GM18498 (cell line): ENCODE measurements around the gene NECTIN3.

ENCODE experiments used
- ATAC-seq: cut with Tn5 transposase; IDR thresholded peaks from one replicate; pipeline ENCODE4 v1.9.1; 2021; ENCODE audit warnings: mild to moderate bottlenecking, moderate library complexity; ENCODE audit not compliant: unreplicated experiment

Gene NECTIN3

DNA sequence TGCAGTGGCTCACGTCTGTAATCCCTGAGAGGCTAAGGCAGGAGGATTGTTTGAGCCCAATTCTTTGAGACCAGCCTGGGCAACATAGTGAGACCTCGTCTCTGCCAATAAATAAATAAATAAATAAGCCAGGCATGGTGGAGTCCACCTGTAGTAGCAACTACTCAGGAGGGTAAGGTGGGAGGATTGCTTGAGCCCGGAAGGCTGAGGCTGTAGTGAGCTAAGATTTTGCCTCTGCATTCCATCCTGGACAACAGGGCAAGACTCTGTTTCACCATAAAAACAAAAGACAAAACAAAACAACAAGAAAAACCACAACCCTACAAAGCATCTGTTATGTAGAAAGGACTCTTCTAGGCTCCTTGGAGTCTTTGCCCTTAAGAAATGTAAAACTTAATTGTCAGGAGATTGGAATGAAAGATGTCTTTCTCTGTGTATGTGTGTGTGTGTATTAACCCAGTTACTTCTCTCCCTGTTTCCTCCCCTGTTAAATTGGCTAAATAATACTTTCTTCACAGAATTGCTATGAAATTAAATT, 9.5 kb downstream of the NECTIN3 start:
- ATAC-seq, result no peak

DNA sequence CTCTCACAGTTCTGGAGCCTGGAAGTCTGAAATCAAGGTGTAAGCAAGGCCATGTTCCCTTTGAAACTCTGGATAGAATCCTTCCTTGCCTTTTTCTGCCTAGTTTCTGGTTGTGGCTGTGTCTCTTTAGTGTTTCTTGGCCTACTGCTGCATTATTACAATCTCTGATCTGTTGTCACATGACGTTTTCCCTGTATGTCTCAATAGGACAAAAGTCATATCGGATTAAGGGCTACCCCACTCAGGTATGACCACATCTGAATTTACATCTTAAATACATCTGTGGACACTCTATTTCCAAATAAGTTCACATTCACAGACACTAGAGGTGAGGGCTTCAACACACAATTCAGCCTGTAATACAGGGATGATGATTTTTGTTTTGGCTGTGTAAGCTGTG, 13.3 kb downstream of the NECTIN3 start:
- no peak for ATAC-seq

DNA sequence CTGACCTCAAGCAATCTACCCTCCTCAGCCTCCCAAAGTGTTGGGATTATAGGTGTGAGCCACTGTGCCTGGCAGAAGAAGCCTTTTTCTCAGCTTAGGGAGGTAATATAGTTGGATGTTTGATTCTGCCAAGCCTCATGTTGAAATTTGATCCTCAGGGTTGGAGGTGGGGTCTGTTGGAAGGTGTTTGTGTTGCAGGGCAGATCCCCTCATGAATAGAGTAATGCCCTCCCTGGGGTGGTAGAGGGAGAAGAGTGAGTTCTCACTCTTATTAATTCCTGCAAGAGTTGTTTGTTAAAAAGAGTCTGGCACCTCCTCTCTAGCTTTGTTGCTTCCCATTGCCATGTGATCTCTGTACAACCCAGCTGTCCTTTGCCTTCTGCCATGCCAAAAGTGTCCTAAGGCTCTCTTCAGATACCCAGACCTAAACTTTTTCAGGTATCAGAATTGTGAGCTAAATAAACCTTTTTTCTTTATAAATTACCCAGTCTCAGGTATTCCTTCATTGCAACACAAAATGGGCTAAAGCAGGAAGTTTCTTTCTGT, 16.4 kb downstream of the NECTIN3 start:
- ATAC-seq, result no peak

DNA sequence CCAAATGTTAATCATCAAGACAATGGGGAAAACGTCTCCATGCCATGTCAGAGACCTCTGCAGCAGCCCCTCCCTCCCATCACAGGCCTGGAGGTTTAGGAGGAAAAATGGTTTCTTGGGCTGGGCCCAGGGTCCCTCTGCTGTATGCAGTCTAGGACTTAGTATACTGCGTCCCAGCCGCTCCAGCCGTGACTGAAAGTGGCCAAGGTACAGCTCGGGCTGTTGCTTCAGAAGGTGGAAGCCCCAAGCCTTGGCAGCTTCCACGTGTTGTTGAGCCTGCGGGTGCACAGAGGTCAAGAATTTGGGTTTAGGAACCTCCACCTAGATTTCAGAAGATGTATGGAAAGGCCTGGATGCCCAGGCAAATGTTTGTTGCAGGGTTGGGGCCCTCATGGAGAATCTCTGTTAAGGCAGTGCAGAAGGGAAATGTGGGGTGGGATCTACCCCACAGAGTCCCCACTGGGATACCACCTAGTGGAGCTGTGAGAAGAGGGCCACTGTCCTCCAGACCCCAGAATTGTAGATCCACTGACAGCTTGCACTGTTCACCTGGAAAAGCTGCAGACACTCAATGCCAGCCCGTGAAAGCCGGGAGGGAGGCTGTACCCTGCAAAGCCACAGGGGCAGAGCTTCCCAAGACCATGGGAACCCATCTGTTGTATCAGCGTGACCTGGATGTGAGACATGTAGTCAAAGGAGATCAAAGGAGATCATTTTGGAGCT, 25.0 kb downstream of the NECTIN3 start:
- no peak for ATAC-seq

DNA sequence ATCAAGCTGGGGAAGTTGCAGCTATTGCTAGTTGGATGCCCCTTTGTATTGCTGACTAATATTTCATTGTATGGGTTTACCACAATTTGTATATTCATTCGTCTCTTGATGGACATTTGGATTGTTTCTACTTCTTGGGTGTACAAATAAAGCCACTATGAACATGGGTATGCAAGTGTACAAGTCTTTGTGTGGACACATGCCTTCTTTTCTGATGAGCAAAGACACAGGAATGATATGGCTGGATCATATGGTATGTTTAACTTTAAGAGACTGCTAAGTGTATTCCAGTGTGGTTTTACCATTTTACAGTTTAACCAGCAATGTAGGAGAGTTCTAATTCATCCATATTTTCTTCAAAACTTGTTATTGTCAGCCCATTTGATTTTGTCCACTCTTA, 32.2 kb downstream of the NECTIN3 start:
- no peak for ATAC-seq

DNA sequence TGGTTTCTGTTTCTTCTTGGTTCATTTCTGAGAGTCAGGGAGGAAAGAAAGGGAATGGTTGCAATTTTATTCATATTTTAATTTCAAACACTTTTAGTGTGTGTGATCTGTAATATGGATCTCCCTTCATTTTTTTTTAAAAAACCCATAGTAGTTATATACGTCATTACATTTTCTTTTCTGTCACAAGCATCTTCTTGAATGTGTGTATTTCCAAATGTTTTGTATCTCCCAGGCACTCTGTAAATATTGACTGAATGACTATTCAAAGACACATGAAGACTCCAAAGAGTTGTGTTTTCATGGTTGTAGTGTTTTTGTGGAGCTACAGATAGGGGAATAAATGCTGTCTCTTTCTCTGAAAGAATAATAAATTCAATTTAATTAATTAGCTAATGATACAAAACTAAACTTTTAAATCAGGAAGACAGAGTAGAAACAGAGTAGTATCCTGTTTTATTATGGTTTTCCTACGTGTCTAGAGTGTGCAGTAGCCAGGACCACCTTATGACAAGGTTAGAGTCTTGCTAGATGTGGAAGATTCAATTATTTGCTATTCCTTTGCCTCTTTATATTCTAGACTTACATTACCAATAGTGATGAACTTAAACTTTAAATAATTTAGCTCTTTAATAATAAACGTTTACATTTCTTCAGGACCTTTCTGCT, 35.5 kb downstream of the NECTIN3 start:
- ATAC-seq, result no peak

DNA sequence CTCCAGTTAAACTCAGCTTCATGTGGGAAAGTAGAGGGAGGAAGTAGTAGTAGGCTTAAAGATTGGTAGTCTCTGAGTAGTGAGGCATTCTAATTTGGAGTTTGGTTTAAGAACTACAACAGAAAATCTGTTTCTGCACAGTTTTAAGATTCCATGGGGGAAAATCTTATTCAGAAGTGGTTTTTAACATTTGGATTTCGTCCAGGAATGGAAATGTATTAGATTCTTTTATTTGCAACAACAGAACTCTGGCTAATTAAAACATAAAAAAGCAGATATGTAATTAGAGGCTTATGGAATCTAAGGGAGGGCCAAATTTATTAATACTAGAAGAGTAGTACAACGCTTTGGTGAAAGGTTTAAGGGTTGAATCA, 36.0 kb downstream of the NECTIN3 start:
- no peak for ATAC-seq

DNA sequence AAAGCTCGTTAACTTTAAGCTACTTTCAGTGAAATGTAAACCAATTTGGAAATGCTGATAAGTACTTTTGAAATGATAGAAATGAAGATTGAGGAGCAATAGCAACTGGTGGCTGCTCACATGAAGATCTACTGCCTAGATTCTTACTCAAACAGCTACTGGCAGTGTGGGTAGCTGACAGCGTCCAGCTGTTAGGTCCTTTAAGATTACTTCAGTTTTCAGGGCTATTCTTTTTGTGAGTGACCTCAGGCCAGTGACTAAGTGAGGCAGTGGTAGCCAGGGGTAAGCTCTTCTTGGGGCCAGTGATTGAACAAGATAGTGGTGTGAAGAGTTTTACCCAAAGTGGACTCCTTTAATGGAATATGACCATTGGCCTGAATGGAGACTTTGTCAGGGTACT, 41.3 kb downstream of the NECTIN3 start:
- no peak for ATAC-seq

DNA sequence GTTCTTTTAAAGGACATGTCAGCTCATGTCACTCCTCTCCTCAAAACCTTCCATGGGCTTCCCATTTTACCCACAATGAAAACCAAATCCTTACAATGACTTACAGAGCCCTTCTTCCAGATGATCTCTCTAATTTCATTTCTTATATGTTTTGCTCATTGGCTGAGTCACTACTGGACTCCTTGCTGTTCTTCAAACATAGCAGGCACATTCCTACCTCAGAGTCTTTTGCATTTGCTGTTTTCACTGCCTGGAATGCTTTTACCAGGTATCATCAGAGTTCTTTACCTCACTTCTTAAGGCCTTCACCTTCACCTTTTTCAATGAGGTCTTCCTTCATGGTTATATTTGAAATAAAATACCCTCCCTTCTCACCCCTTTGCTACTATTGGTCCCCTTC, 57.3 kb downstream of the NECTIN3 start:
- no peak for ATAC-seq

DNA sequence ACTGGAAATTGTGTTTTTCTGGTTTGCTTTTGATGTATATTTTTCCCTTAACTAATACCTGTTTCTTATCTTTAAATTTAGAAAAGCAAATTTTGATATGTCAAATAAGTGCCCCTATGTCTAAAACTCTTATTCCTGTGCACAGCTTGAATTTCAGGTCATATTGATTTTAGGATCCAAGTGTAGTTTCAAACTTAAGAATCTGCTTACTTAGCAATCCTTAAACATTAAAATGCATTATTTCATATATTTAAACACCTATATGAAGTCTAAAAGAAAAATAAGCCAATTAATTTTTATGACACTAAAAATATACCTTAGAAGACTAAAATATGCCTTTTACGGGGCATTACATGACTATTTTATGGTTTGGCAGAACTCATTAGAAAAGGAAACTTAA, 59.2 kb downstream of the NECTIN3 start:
- no peak for ATAC-seq

DNA sequence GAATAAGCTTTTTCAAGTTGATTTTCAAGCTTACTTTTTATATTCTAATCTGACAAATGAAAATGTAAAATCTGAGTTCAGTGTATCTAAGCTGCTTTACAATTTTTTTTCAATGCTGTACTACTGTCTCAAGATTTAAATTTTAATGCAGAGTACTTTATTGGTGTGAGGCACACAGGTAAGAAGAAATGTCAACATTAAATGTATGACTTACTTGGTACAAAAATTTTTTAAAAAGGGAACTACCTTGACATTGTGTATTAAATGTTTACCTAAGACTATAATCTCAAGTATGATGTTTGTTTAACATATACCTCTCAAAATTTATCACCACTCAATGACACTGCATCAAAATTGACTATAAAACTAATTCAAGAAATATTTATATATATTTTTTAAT, 62.7 kb downstream of the NECTIN3 start:
- no peak for ATAC-seq

DNA sequence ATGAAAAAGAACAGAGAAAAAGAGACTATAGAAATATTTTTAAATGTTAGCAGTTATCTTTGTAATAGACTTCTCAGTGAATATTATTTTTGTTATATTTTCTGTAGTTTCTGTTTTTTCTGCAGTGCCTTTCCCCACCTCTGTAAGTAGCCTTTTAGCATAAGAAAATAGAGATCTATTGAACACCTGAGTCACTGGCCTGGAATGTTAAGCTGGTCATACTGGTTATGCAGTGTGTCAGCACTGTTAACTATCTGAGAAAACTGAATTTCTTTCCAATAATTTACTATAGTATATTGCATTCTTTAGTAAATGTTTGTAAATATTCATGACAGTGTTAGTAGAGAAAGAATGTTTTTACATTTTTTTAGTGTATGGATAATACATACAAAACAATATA, 79.8 kb downstream of the NECTIN3 start:
- no peak for ATAC-seq

DNA sequence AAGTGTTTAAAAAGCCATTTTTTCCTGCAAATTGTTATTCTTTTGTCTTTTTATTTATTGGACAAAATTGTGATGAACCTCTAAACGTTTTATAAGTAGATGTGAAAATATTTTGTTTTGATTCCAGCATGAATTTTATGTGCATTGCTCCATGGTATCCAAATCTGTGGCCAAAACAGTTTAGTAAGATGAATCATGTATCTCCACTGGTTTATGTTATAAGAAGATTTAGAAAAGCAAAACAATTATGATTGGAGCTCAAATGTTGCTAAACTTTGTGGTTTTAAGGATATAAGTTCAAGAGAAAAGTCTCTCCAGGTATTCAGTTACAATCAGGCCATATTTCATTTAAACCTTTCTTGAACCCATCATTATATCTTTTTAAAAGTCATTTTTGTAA, 80.9 kb downstream of the NECTIN3 start:
- no peak for ATAC-seq

DNA sequence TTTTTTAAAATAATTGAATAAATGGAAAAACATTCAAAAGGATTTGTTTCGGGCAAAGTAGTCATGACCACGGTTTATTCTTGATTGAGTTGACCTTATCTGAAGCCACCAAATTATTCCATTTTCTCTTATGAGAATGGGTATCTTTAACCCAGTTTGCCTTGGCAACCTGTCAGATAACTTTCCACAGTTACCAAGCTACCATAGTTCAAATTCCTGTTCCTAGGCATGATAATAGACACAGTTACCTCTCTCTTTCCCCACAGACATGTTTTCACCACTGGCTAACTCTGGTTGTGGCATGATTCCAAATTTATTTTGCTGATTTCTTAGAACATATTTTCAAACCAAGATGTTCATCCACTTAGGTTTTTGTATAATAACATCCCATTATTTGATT, 84.9 kb downstream of the NECTIN3 start:
- ATAC-seq, result no peak

DNA sequence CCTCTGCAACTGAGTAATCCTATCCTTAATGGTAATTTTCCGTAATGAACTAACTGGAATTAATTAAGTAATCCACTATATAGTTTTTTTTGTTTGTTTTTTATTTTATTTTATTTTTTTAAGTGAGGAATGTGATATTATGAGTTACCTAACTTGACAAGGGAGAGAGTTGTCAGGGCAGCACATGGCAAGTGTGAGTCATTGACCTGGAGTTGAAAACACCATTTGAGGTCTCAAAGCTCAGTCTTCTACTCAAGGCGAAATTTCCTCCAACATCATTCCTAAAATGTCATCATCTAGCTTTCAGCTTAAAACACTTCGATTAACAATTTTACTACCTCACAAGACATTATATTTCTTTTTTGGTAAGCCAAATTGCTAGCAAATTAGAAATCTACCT, 87.8 kb downstream of the NECTIN3 start:
- ATAC-seq, result no peak

DNA sequence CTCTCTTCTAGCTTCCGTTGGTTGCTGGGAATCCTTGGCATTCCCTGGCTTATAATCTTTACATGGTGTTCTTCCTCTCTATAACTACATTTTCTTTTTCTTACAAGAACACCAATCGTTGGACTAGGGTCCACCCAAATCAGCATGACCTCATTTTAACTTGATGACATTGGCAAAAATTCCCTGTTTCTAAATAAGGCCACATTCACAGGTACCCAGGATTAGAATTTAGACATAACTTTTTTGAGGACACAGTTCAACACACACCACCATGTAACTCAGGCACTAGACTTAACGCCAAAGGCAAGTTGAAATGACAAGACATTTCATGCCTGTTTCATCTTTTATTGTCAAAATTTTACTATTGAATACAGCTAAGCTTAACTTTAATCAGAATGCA, 93.0 kb downstream of the NECTIN3 start:
- ATAC-seq, result no peak

DNA sequence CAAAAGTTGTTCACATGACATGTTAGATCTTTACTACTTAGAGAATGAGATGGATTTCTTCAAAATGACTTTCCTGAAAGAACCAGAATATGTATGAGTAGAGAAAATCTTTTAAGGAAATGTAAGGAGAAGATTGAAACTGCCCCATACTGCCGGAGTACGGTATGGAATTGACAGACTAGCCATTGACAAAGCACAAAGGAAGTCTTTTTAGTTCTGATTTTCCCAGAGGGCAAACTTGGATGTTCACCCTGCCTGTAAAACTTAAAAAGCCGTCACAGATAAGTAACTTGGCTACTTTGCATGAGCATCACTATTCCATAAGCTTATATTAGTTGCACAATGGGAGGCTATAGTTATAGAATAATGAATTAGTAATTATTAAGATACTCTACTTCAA, 93.8 kb downstream of the NECTIN3 start:
- no peak for ATAC-seq

DNA sequence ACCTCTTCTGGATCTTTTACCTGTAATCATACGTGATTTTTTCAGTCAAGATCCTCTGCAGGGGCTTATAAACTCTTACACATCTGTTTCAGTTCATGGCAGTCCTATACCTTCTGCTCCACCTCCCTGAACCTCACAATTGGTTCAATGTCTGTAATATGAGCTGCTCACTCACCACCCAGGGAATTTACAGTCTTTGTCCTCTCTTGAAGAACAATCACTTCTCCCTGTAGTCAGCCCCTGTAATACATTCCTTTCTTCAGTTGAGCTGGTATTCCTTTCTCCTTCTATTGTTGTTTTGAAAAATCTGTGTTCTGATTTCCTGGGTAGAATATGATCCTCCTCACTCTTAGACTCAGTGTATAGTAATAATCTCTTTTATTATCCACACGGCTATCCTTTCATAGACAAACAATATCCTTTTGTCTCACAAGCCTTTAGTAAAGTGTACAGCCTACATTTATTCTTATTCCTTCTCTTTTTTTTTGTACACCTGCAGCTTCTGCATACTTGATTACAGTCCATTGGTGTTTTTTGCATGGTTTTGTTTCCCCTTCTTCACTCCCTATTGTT, 101.8 kb downstream of the NECTIN3 start:
- ATAC-seq, result no peak

DNA sequence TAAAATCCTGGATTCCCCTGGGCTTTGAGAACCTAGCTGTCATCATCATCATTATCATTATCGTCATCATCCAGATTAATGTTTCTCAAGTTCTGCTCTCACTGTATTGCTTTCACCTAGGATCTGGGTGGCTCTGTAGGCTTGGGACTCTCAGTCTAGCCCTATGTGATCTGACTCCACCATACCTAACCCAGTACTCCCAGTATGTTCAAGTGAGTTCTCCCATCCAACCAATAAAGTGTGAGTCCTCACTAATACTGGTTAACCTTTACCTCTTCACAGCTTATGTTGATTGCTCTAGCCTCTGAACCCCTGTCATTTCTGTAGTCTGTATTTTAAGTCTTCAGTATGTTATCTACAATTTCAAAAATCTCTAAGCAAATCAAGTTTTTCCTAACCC, 102.3 kb downstream of the NECTIN3 start:
- no peak for ATAC-seq

DNA sequence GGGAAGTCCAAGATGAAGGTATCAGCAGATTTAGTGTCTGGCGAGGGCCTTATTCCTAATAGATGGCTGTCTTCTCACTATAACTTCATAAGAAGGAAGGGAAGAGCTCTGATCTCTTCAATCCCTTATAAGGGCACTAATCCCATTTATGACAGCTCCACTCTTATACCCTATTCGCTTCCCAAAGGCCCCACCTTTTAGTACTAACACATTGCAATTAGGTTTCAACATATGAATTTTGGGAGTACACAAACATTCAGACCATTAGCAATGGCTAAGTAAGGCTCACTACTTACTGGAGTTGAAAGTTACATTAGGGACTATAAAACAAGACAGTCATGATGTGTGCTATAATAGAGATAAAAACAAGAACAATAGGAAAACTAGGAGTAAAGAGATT, 118.9 kb downstream of the NECTIN3 start:
- ATAC-seq, result no peak

DNA sequence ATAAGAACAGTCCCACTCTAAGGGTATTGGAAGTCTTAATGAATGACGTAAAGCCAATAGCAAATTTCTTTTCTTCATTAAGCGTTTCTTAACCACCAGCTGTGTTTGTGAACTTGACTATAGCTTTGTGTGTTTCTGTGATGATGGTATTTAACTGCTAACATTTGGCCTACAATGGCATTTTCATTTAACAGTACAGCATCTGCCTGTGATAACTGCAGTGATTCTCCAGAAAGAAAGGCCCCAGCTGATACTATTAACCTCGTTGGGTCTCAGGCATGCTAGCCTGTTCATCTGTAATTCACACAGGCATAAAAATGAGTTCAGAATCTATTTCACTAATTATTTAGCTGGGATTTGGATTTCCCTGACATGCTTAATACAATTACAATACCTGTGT, 121.9 kb downstream of the NECTIN3 start:
- no peak for ATAC-seq

DNA sequence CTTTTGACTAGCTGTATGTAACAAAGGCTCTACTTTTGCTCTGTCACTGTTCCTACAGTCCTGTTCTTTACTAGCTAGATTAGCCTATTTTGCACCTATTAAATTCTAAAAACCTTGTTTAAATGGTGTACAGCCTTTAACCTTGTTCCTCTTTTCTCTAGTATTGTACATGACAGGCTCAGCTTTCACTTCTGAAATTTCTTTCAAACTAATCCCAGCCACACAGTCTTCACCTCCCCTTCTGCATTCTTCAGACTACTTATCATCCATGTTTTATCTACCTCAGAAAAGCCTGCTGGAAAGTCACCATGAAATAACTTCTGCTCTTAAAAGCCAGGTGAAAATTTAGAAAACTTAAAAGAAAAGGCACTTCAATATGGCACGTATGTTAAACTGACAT, 122.4 kb downstream of the NECTIN3 start:
- no peak for ATAC-seq
